ENCODE measurements around the gene HACD4. TPM values are rescaled to one million over a fixed set of nuclear protein-coding genes. Genes with fewer than 3 reads are reported as not detected.

Gene HACD4
- total RNA-seq, 4 donors from 2014 or later, result 1.1 to 4.8 (median 2.7) TPM

DNA sequence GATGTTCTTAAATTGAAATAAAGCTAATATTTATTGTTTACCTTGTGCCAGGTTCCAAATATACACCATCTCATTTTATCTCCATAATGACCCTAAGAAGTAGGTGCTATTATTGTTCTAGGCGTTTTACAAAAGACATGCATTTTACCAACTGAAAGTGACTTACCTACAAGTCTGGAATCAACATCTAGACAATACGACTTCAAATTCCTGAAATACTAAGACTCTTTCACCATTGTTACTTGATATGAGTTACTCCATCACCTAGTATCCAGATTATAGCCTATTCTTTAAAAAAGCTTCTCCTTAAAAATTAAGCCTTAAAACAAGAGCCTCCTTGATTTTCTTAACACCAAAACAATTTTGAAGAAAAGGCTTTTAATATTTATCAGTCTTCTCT lies 13.3 kb downstream of the HACD4 start:
- H3K27ac ChIP-seq, result no peak overlapping the region
- H3K36me3 ChIP-seq, result no peaks in the 10 kb centered on the region
- DNase-seq, result no peak
- no peaks in the 10 kb centered on the region for H3K27me3 ChIP-seq
- 87 to 95% methylated on average over 2 of the region's 2 CpGs for WGBS, 2 donors (ENCODE audit: low coverage in 1 of 2)
- TF ChIP-seq POLR2AphosphoS5 (IDR thresholded peaks at IDR 0.05), result no peak
- TF ChIP-seq EP300 (IDR thresholded peaks at IDR 0.05; ENCODE audit: low read depth), result no peak
- TF ChIP-seq, protein P1, sequence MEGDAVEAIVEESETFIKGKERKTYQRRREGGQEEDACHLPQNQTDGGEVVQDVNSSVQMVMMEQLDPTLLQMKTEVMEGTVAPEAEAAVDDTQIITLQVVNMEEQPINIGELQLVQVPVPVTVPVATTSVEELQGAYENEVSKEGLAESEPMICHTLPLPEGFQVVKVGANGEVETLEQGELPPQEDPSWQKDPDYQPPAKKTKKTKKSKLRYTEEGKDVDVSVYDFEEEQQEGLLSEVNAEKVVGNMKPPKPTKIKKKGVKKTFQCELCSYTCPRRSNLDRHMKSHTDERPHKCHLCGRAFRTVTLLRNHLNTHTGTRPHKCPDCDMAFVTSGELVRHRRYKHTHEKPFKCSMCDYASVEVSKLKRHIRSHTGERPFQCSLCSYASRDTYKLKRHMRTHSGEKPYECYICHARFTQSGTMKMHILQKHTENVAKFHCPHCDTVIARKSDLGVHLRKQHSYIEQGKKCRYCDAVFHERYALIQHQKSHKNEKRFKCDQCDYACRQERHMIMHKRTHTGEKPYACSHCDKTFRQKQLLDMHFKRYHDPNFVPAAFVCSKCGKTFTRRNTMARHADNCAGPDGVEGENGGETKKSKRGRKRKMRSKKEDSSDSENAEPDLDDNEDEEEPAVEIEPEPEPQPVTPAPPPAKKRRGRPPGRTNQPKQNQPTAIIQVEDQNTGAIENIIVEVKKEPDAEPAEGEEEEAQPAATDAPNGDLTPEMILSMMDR (IDR thresholded peaks at IDR 0.05), result no peak
- no peak for TF ChIP-seq POLR2A (IDR thresholded peaks at IDR 0.05)
- no peaks in the 10 kb centered on the region for H3K9me3 ChIP-seq
- intact Hi-C loops (cut with DNase I; ENCODE audit: low total_unique reads), result no loop called here
- peaks cover 0 to 6% (median 0%) of the 10 kb centered on the region in 4 donors for H3K4me1 ChIP-seq
- in situ Hi-C loops (cut with MboI; ENCODE audit: low pct_ligation_motif_present in 1 of 4, low pct_unique_long_range_greater_than_20kb in 1 of 4, low sequenced_read_pairs in 3 of 4), result no loop called here
- no peak overlapping the region for H3K4me3 ChIP-seq

DNA sequence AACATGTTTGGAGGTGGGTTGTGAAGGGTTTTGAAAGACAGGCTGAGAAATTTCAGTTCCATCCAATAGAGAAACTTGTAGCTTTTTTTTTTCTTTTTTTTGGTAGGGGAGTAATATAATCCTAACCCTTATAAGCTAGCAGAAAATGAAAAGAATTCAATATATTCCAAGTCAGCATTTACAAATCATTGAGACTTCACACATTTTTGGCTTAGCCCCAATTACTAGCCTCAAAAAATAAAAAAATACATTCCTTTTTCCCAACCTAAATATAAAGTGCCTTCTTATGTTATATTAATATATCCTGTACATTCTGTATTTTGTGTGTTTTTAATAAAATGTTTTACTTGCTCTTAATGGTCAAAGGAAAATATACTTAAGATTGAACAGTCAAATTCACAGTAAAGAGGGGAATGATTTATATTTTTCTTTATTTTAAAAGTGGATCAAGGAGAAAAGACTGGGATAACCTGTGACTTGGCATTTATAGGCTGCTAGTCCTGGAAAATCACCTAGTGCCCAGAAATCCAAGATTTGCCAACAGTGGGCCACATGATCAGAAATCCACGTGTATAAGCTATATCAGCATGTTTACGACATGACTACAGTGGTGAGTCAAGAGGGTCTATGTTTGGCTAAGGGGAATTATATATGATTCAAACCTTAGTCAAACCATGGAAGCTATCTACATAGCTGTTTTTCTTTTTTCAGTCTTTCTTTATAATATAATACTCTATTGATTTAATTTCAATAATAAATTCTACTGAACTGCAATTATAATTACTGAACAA lies 14.5 kb downstream of the HACD4 start:
- Histone ChIP-seq H3K36me3 (no peaks in the 10 kb centered on the region), H3K4me1 (peaks cover 0 to 6% (median 0%) of the 10 kb centered on the region in 4 donors), H3K4me3 (no peak overlapping the region), H3K9me3 (no peaks in the 10 kb centered on the region), H3K27me3 (no peaks in the 10 kb centered on the region), H3K27ac (no peak overlapping the region)
- in situ Hi-C loops (cut with MboI; ENCODE audit: low pct_ligation_motif_present in 1 of 4, low pct_unique_long_range_greater_than_20kb in 1 of 4, low sequenced_read_pairs in 3 of 4) (no loop called here), intact Hi-C loops (cut with DNase I; ENCODE audit: low total_unique reads) (no loop called here)
- no peak for DNase-seq
- 58 to 63% methylated on average over 2 of the region's 2 CpGs for WGBS, 2 donors (ENCODE audit: low coverage in 1 of 2)
- TF ChIP-seq EP300 (IDR thresholded peaks at IDR 0.05; ENCODE audit: low read depth) (no peak), POLR2AphosphoS5 (IDR thresholded peaks at IDR 0.05) (no peak), POLR2A (IDR thresholded peaks at IDR 0.05) (no peak)
- TF ChIP-seq, protein P1 (IDR thresholded peaks at IDR 0.05), result no peak

DNA sequence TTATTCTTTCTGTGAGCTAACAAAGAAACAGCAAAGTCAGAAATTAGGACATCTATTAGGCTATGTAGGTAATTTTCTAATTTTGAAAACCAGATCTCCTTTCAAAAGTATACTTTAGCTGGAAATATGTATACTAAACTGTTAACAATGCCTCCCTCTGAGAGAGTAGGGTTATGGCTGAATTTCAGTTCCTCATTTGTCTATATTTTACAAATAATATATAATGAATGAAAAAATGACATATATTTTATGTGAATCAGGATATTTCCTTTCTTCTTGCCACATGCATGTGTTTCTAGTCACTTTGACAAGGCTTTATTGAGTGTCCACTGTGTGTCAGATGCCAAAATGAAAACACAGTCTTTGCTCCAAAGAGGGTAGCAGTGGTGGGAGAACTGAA lies 15.4 kb downstream of the HACD4 start:
- H3K4me3 ChIP-seq, result no peak overlapping the region
- H3K36me3 ChIP-seq, result no peaks in the 10 kb centered on the region
- in situ Hi-C loops (cut with MboI; ENCODE audit: low pct_ligation_motif_present in 1 of 4, low pct_unique_long_range_greater_than_20kb in 1 of 4, low sequenced_read_pairs in 3 of 4), result no loop called here
- peaks cover 0 to 6% (median 0%) of the 10 kb centered on the region in 4 donors for H3K4me1 ChIP-seq
- DNase-seq, result no peak
- H3K27ac ChIP-seq, result peak overlapping the region in 1 of 4 donors; percentile 1
- no peaks in the 10 kb centered on the region for H3K9me3 ChIP-seq
- intact Hi-C loops (cut with DNase I; ENCODE audit: low total_unique reads), result no loop called here
- H3K27me3 ChIP-seq, result no peaks in the 10 kb centered on the region
- no peak for TF ChIP-seq EP300 (IDR thresholded peaks at IDR 0.05; ENCODE audit: low read depth)
- no peak for TF ChIP-seq POLR2AphosphoS5 (IDR thresholded peaks at IDR 0.05)
- TF ChIP-seq POLR2A (IDR thresholded peaks at IDR 0.05), result no peak
- TF ChIP-seq, protein P1 (IDR thresholded peaks at IDR 0.05), result no peak

DNA sequence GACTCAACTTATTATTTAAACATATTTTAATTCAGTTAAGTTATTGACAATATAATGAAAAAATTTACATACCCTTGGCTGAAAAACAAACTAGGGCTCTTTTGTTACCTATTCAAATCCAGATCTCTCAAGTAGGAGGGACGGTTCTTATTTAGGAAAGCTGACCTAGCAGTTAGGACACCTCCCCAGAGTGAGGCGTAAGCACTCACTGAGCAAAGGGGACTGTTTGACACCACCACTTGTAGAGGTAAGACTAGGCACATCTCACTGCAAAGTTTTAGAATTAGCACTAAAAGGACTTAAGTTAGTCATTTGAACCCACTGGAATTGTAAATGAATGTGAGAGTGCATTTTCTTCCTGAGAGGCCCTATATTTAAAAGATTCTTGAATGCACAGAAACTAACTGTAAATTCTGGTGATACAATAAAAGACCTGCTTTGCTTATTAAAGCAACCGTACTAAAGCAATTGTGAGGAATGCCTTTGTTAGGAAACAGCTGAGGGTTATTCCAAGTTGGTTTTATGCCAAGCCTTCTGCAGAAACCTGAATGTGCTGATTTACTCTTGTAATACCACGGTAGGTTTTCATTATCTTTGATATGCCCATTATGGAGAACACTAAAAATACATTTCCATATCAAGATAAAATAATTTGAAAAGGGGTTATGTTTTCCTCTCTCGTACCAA lies 16.2 kb downstream of the HACD4 start:
- Histone ChIP-seq H3K9me3 (no peaks in the 10 kb centered on the region), H3K4me1 (peaks cover 0 to 6% (median 0%) of the 10 kb centered on the region in 4 donors), H3K4me3 (no peak overlapping the region), H3K36me3 (no peaks in the 10 kb centered on the region), H3K27ac (peak overlapping the region in 2 of 4 donors; percentile 1), H3K27me3 (no peaks in the 10 kb centered on the region)
- DNase-seq, result no peak
- intact Hi-C loops (cut with DNase I; ENCODE audit: low total_unique reads) (no loop called here), in situ Hi-C loops (cut with MboI; ENCODE audit: low pct_ligation_motif_present in 1 of 4, low pct_unique_long_range_greater_than_20kb in 1 of 4, low sequenced_read_pairs in 3 of 4) (no loop called here)
- TF ChIP-seq, protein P1 (IDR thresholded peaks at IDR 0.05), result no peak
- 38 to 46% methylated on average over 4 to 5 of the region's 5 CpGs for WGBS, 2 donors (ENCODE audit: low coverage in 1 of 2)
